Stomach smooth muscle (tissue), 2 donors: ENCODE results near the gene OPTC.
"Not testable (repeated sequence)": the region's sequence is repeated elsewhere in the genome, so short reads cannot be mapped to it uniquely, and the experiment has no call there.

Experiments used
- H3K27ac ChIP-seq: one replicate; pipeline ENCODE4 v1.7.0; 2013; ENCODE audit warnings: mild to moderate bottlenecking, low read length, inconsistent platforms
- H3K27me3 ChIP-seq, 2 donors: one replicate each; pipeline ENCODE4 v1.7.0; 2013; ENCODE audit warnings: low read length in 2 of 2; ENCODE audit not compliant: insufficient read depth in 2 of 2, control insufficient read depth in 1 of 2
- H3K36me3 ChIP-seq, 2 donors: one replicate each; pipeline ENCODE4 v1.7.0; 2013; ENCODE audit warnings: low read length in 2 of 2; ENCODE audit not compliant: control insufficient read depth in 2 of 2, insufficient read depth in 2 of 2
- H3K4me1 ChIP-seq: one replicate; pipeline ENCODE4 v1.7.0; 2013; ENCODE audit warnings: low read length; ENCODE audit not compliant: control insufficient read depth, insufficient read depth
- H3K4me3 ChIP-seq, 2 donors: one replicate each; pipeline ENCODE4 v1.7.0; 2013; ENCODE audit warnings: low read length in 2 of 2
- H3K9ac ChIP-seq, 2 donors: one replicate each; pipeline ENCODE4 v1.7.0; 2013; ENCODE audit warnings: low read length in 2 of 2, mild to moderate bottlenecking in 1 of 2
- H3K9me3 ChIP-seq, 2 donors: one replicate each; pipeline ENCODE4 v1.7.0; 2013; ENCODE audit warnings: low read length in 2 of 2; ENCODE audit not compliant: control insufficient read depth in 2 of 2
- donor health status: healthy.
- donor health status: Pancreatic carcinoma.

OPTC gene, protein sequence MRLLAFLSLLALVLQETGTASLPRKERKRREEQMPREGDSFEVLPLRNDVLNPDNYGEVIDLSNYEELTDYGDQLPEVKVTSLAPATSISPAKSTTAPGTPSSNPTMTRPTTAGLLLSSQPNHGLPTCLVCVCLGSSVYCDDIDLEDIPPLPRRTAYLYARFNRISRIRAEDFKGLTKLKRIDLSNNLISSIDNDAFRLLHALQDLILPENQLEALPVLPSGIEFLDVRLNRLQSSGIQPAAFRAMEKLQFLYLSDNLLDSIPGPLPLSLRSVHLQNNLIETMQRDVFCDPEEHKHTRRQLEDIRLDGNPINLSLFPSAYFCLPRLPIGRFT

DNA sequence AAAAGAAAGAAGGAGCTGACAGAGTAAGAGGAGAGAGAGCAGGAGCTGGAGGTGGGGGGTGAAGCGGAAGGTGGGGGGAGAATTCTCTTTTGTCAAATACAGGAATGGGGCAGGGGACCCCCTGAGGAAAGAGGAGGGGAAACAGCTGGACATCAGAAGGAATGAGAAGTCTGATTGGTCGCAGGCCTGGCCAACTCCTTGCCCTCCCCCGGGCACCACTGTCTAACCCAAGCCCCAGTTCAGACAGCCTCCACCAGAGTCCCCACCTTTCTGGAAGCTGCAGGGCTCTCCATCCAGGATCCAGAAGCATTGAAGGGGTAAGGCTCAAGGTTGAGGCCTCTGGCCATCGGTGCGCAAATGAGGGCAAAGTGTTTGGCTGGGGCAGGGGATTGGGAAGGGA, at the start of gene OPTC:
Gene OPTC, plus strand, starts transcription at position 253 of the 400 bp plus-strand sequence. CDS start 1,853 bp downstream, outside the sequence.
- Histone ChIP-seq H3K9me3 (no peaks in the 10 kb centered on the region), H3K4me1 (peaks cover 2% of the 10 kb centered on the region), H3K27ac (no peak within 1 kb of the TSS), H3K4me3 (no peak within 1 kb of the TSS), H3K9ac (no peak within 1 kb of the TSS), H3K27me3 (no peaks in the 10 kb centered on the region), H3K36me3 (peaks cover 3 to 6% of the 10 kb centered on the region in 2 donors)

DNA sequence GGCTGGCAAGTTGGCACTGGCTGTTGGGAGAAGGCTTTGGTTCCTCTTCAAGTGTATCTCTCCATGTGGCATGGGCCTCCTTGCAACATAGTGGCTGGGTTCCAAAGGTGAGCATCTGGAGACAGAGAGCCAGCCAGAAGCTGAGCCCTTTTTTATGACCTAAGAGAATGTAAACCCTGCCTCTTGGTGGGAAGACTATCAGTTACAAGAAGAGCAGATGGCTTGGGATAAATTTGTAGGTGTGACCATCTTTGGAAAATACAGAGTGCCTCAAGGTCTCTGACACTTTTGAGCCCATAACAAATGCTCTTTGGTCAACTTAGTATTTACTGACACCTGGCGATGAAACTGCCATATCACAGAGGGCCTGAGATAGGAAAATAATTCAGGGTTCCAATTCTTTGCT, 49.8 kb upstream of the OPTC start:
- peaks cover 5 to 11% of the 10 kb centered on the region in 2 donors for H3K9me3 ChIP-seq
- no peak overlapping the region for H3K9ac ChIP-seq
- H3K27me3 ChIP-seq, result no peaks in the 10 kb centered on the region
- H3K4me1 ChIP-seq, result peaks cover 27% of the 10 kb centered on the region
- H3K36me3 ChIP-seq, result no peaks in the 10 kb centered on the region
- H3K27ac ChIP-seq, result no peak overlapping the region
- H3K4me3 ChIP-seq, result no peak overlapping the region

DNA sequence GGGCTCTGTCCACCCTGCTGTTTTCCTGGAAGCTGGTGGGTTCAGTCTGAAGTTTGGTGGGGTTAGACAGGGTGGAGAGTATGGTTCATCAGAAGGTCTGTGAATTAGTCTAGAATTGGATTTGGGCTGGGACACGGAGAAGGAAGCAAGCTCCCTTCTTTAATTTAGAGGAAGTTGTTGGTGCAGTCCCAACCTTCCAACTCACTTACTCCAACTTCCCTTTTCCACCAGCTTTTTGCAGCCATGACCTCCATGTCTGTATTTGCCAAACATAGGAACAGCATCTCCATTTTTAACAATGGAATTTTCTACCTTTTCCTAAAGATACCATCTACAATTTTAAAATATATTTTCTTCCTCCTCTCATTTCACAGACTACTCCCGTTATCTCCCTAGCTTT, 46.8 kb upstream of the OPTC start:
- H3K36me3 ChIP-seq, result no peaks in the 10 kb centered on the region
- H3K9me3 ChIP-seq, result peaks cover 5 to 11% of the 10 kb centered on the region in 2 donors
- no peak overlapping the region for H3K4me3 ChIP-seq
- H3K27ac ChIP-seq, result no peak overlapping the region
- H3K4me1 ChIP-seq, result peaks cover 2% of the 10 kb centered on the region
- no peak overlapping the region for H3K9ac ChIP-seq
- H3K27me3 ChIP-seq, result no peaks in the 10 kb centered on the region

DNA sequence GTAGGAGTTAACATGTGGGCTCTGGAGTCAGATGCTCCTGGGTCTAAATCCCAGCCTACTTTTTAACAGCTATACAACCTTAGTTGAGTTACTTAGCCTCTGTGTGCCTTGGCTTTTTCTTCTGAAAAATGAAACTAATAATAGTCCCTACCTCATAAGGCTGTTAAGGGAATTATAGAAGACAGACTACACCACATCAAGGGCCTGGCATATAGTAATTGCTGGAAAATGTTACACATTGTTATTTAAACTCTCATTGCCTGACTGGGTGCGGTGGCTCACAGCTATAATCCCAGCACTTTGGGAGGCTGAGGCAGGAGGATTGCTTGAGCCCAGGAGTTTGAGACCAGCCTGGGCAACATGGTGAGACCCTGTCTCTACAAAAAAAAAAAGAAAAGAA, 46.4 kb upstream of the OPTC start:
- not testable (repeated sequence) for H3K36me3 ChIP-seq, H3K9ac ChIP-seq, H3K4me3 ChIP-seq, H3K27me3 ChIP-seq, H3K4me1 ChIP-seq, H3K27ac ChIP-seq
- H3K9me3 ChIP-seq, result peaks cover 5 to 11% of the 10 kb centered on the region in 2 donors

DNA sequence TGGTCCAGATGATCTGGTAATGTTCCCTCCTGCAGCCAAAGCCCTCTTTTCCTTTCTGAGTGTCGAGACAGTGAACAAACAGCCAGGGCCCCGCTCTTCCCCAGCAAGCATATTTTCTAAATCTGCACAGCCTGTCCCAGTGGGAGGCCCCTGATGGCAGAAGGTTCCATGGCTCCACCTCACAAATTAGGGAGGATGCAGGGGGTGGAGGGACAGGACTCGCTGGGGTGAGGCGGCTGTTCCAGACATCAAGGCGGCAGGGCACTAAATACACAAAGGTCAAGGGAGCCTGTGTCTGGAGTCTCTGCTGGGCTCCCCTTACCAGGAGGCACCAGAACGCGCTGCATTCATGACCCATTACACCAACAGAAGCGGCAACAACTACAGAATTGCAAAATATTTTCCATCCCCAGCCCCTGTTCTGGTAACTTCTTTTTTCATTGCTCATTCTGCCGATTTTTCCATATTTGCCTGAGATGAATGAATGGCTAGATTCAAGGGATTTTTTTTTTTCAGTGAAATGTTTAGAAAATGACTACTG, 45.4 kb upstream of the OPTC start:
- Histone ChIP-seq H3K27me3 (no peaks in the 10 kb centered on the region), H3K9ac (no peak overlapping the region), H3K4me3 (no peak overlapping the region), H3K27ac (no peak overlapping the region), H3K9me3 (peaks cover 5 to 11% of the 10 kb centered on the region in 2 donors), H3K36me3 (no peaks in the 10 kb centered on the region), H3K4me1 (peaks cover 2% of the 10 kb centered on the region)

DNA sequence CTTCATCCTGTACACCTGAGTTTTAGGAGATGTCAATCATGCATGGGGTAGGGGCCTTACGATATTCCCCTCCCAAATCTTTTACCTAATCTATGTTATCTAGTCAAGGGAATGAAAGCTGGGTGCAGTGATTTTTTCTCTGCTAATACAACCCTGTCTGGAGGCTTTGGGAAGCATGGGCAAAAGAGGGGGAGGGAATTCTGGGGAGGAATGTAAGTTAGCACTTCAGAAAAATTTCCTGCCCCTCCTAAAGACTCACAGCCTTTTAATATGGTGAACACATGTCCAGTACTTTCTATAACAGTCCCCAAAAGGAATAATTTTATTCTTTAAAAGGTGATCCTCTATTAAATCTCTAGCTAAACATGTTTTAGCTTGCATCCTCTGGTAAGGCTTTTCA, 44.0 kb upstream of the OPTC start:
- H3K27ac ChIP-seq, result no peak overlapping the region
- H3K4me1 ChIP-seq, result peaks cover 2% of the 10 kb centered on the region
- peaks cover 5 to 10% of the 10 kb centered on the region in 2 donors for H3K9me3 ChIP-seq
- no peak overlapping the region for H3K9ac ChIP-seq
- no peaks in the 10 kb centered on the region for H3K36me3 ChIP-seq
- no peak overlapping the region for H3K4me3 ChIP-seq
- H3K27me3 ChIP-seq, result no peaks in the 10 kb centered on the region

DNA sequence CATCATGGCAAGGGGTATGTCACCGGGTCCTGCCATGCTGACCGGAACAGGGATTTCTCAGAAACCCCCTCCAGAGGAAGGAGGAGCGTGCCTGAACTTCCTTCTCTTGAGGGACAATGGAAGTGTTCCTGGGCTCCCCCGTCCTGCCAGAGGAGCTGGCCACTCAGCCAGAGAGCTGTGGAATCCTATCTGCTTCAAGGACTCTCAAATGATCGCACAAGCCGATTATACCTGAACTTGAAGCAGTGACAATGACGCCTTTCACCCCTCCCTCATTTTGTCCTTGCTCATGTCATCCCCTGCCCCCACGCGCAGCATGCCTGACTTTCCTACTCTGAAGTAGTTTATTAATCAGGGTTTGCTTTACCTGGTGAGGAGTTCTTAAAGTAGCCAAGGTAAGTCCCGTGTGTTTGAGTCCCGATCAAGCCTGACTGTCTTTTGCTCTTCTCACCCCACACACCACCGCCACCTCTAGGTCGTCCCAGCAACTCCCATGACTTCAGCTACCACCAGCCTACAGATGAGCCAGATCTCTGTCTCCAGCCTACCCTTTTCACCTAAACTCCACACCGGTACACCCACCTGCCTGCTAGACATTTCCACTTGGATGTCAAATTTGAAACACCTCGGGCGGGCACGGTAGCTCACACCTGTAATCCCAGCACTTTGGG, 43.3 kb upstream of the OPTC start:
- H3K4me1 ChIP-seq, result peaks cover 2% of the 10 kb centered on the region
- no peak overlapping the region for H3K9ac ChIP-seq
- no peak overlapping the region for H3K4me3 ChIP-seq
- no peaks in the 10 kb centered on the region for H3K27me3 ChIP-seq
- H3K9me3 ChIP-seq, result peaks cover 0 to 4% of the 10 kb centered on the region in 2 donors
- no peaks in the 10 kb centered on the region for H3K36me3 ChIP-seq
- no peak overlapping the region for H3K27ac ChIP-seq

DNA sequence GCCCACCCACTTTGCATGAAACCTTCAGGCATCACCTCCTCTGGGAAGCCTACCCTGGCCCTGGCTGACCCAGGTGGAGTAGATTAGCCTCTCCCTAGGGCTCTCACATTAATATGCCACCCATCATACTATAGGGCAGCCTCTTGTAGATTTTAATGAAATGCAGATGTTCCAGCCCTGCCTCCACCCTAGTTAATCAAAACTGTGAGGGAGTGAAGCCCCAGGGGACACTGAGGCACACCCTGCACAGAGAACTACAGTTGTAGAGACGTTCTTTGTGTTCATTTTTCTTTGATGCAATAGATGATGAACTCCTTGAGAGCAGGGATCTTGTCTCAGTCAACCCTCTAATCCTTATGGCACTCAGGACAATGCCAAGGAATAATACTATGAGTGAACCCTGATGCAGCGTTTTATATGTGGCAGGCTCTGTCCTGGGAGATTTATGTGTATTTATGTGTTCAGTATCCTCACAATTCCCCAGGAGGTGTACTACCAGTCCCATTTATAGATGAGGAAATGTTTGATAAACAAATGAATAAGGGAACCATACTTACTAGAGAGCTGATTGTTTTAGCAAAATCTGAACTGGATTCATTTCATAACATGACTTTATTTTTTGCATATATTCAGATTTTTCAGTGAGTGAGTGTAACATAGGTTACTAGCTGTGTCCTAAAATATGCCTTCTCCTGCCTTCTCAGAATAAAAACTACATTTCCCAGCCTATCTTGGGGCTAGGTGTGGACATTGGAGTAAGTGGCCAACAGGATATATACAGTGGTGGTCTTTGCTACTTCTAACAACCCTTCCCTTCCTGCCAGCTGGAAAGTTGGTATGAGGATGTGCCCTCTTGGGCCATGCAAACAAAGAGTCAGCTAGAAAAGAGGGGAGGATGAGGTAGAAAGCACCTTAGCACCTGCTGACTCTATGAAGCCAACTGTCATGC, 41.8 kb upstream of the OPTC start:
- H3K27ac ChIP-seq, result no peak overlapping the region
- H3K4me1 ChIP-seq, result peaks cover 2% of the 10 kb centered on the region
- H3K36me3 ChIP-seq, result no peaks in the 10 kb centered on the region
- H3K27me3 ChIP-seq, result peaks cover 0 to 2% of the 10 kb centered on the region in 2 donors
- no peak overlapping the region for H3K4me3 ChIP-seq
- H3K9ac ChIP-seq, result no peak overlapping the region
- no peaks in the 10 kb centered on the region for H3K9me3 ChIP-seq

DNA sequence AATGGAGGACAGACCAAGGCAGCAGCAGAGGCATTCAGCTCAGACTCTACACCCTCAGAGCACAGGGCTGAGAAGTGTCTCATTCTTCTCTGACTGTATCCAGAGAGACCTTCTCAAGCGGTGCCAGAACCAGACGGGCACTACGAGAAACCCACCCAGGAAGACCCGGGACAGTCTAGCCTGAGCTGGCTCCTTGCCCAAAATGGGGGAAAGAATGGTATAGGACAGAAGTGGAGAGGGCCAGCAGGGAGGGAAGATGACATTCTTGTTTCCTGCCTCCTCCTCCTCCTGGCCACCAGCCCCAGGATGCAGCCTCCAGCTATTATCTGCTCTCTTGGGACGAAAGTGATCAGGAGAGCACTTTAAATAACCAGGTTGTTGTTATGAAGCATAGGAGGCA, 40.9 kb upstream of the OPTC start:
- Histone ChIP-seq H3K4me3 (no peak overlapping the region), H3K4me1 (peaks cover 2% of the 10 kb centered on the region), H3K9ac (no peak overlapping the region), H3K27me3 (peaks cover 0 to 2% of the 10 kb centered on the region in 2 donors), H3K9me3 (no peaks in the 10 kb centered on the region), H3K27ac (no peak overlapping the region), H3K36me3 (no peaks in the 10 kb centered on the region)

DNA sequence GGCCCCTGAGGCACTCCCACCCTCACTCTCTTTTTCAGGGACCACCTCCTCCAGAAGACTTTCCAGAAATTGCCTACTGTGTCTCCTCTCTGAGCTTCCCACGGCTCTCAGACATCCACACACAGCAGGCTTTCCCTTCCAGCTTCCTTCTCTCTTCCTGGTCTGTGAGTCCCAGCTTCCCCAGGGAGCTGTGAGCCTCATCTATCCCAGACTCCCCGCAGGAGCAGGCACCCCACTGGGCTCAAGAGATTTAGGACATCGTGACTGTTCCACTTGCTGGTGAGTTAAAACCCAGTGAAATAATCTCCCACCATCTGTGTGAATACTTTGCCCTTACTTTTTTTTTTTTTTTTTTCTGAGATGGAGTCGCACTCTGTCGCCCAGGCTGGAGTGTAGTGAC, 40.3 kb upstream of the OPTC start:
- H3K4me1 ChIP-seq, result no peaks in the 10 kb centered on the region
- H3K9me3 ChIP-seq, result no peaks in the 10 kb centered on the region
- no peak overlapping the region for H3K9ac ChIP-seq
- no peak overlapping the region for H3K27ac ChIP-seq
- H3K4me3 ChIP-seq, result no peak overlapping the region
- H3K36me3 ChIP-seq, result no peaks in the 10 kb centered on the region
- peaks cover 0 to 2% of the 10 kb centered on the region in 2 donors for H3K27me3 ChIP-seq
